Measurements from ENCODE around the gene SPATA2L. TPM values are rescaled to one million over a fixed set of nuclear protein-coding genes. Genes with fewer than 3 reads are reported as not detected.

Gene SPATA2L
- polyA plus RNA-seq, 1 donor (not counting 4 experiments of a cell fraction or from before 2014, with no cell fraction given): 1.7 TPM

DNA sequence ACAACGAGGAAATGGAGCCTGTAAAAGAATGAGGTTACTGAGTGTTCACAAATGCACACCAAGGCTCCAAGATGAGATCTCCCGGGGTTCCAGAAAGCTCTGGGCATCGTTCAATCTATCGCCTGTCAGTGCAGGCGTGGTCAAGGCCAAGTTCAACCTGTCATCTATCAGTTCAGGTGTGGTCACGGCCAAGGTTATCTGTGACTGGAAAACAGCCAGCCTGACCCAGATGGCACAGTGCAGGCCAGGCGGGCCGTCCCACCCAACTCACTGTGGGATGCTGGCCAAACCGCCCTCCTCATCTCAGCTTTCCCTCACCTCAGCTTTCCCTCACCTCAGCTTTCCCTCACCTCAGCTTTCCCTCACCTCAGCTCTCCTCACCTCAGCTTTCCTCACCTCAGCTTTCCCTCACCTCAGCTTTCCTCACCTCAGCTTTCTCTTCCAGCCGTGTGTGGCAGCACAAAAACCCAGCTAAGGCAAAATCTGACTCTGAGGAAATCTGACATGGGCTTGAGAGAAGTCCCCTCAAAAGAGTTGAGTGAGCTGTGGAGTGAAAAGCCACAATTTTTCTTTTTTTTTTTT is 46.4 kb downstream of the SPATA2L start:
- TF ChIP-seq, protein P1, sequence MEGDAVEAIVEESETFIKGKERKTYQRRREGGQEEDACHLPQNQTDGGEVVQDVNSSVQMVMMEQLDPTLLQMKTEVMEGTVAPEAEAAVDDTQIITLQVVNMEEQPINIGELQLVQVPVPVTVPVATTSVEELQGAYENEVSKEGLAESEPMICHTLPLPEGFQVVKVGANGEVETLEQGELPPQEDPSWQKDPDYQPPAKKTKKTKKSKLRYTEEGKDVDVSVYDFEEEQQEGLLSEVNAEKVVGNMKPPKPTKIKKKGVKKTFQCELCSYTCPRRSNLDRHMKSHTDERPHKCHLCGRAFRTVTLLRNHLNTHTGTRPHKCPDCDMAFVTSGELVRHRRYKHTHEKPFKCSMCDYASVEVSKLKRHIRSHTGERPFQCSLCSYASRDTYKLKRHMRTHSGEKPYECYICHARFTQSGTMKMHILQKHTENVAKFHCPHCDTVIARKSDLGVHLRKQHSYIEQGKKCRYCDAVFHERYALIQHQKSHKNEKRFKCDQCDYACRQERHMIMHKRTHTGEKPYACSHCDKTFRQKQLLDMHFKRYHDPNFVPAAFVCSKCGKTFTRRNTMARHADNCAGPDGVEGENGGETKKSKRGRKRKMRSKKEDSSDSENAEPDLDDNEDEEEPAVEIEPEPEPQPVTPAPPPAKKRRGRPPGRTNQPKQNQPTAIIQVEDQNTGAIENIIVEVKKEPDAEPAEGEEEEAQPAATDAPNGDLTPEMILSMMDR (optimal IDR thresholded peaks at IDR 0.05 in 1 of 3, IDR thresholded peaks at IDR 0.05 in 1 of 3, conservative IDR thresholded peaks at IDR 0.05 in 1 of 3; ENCODE audit: extremely low read depth in 1 of 3, insufficient read depth in 2 of 3, low read length in 3 of 3): no peak
- TF ChIP-seq EZH2 (IDR thresholded peaks at IDR 0.05; ENCODE audit: low read length): no peak
- Histone ChIP-seq H3K9me3 (ENCODE audit: control insufficient read depth, low read depth, low read length) (no peaks in the 10 kb centered on the region), H3K79me2 (ENCODE audit: control insufficient read depth, insufficient read depth, low read length) (peaks cover 70% of the 10 kb centered on the region), H3K9ac (ENCODE audit: control insufficient read depth, extremely low read depth, insufficient read depth, low read length) (no peak overlapping the region), H3K36me3 (ENCODE audit: control insufficient read depth in 2 of 2, extremely low read depth in 1 of 2, insufficient read depth in 2 of 2, low read length in 2 of 2) (peaks cover 12 to 20% of the 10 kb centered on the region in 2 experiments), H3K27me3 (ENCODE audit: control insufficient read depth, extremely low read depth, insufficient read depth, low read length) (no peaks in the 10 kb centered on the region), H3K27ac (ENCODE audit: control insufficient read depth, insufficient read depth, low read length) (no peak overlapping the region), H3K9me1 (ENCODE audit: control insufficient read depth, extremely low read depth, insufficient read depth, low read length) (no peaks in the 10 kb centered on the region), H3K4me3 (ENCODE audit: control insufficient read depth in 2 of 3, extremely low read depth in 1 of 3, insufficient read depth in 2 of 3, low read depth in 1 of 3, low read length in 3 of 3) (no peak overlapping the region), H2AFZ (ENCODE audit: control insufficient read depth, low read length) (no peak overlapping the region), H4K20me1 (ENCODE audit: control insufficient read depth, extremely low read depth, insufficient read depth, low read length) (peaks cover 3% of the 10 kb centered on the region), H3K4me1 (ENCODE audit: control insufficient read depth, extremely low read depth, insufficient read depth, low read length) (peaks cover 13% of the 10 kb centered on the region), H3K4me2 (ENCODE audit: control insufficient read depth, extremely low read depth, insufficient read depth, low read depth, low read length) (no peak overlapping the region)
- dilution Hi-C loops (cut with MboI; ENCODE audit: extremely low pct_ligation_motif_present, low sequenced_read_pairs): no loop called here
- no peak for FAIRE-seq
- DNase-seq (ENCODE audit: low read depth, low spot score): no peak

DNA sequence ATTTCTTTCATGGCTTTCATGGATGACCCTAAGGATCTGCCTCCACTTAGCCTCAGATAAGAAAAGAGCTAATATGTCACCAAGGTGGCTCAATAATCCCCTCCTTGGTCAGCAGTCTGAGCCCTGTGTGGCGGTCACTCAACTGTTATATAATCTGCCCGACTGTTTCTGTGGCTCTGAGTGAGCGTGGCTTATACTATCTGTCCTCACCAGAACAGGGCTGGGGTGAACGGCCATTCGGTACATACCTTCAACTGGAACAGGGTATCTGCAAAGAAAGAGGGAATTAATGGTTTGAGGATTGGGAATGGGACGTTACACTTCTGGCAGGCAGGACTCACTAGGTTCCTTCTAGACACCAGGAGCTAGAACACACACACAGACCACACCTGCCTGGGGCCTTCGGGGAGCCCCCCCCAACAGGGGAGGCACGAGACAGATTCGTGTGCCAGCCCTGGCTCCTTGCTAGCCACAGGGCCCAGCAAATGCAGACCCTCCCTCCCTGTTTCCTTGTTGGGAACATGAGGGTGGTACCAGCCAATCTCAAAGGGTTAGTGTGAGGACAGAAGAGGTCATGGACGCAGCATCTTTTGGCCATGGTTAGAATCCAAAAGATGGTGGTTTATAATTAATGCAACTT is 47.7 kb downstream of the SPATA2L start:
- Histone ChIP-seq H3K9me1 (ENCODE audit: control insufficient read depth, extremely low read depth, insufficient read depth, low read length) (no peaks in the 10 kb centered on the region), H3K4me1 (ENCODE audit: control insufficient read depth, extremely low read depth, insufficient read depth, low read length) (peaks cover 10% of the 10 kb centered on the region), H3K27ac (ENCODE audit: control insufficient read depth, insufficient read depth, low read length) (no peak overlapping the region), H3K4me3 (ENCODE audit: control insufficient read depth in 2 of 3, extremely low read depth in 1 of 3, insufficient read depth in 2 of 3, low read depth in 1 of 3, low read length in 3 of 3) (no peak overlapping the region), H3K36me3 (ENCODE audit: control insufficient read depth in 2 of 2, extremely low read depth in 1 of 2, insufficient read depth in 2 of 2, low read length in 2 of 2) (peaks cover 12 to 14% of the 10 kb centered on the region in 2 experiments), H4K20me1 (ENCODE audit: control insufficient read depth, extremely low read depth, insufficient read depth, low read length) (peaks cover 3% of the 10 kb centered on the region), H3K79me2 (ENCODE audit: control insufficient read depth, insufficient read depth, low read length) (peaks cover 57% of the 10 kb centered on the region), H3K27me3 (ENCODE audit: control insufficient read depth, extremely low read depth, insufficient read depth, low read length) (no peaks in the 10 kb centered on the region), H3K9me3 (ENCODE audit: control insufficient read depth, low read depth, low read length) (no peaks in the 10 kb centered on the region), H2AFZ (ENCODE audit: control insufficient read depth, low read length) (no peak overlapping the region), H3K9ac (ENCODE audit: control insufficient read depth, extremely low read depth, insufficient read depth, low read length) (no peak overlapping the region), H3K4me2 (ENCODE audit: control insufficient read depth, extremely low read depth, insufficient read depth, low read depth, low read length) (no peak overlapping the region)
- no peak for FAIRE-seq
- TF ChIP-seq, protein P1 (optimal IDR thresholded peaks at IDR 0.05 in 1 of 3, IDR thresholded peaks at IDR 0.05 in 1 of 3, conservative IDR thresholded peaks at IDR 0.05 in 1 of 3; ENCODE audit: extremely low read depth in 1 of 3, insufficient read depth in 2 of 3, low read length in 3 of 3): no peak
- TF ChIP-seq EZH2 (IDR thresholded peaks at IDR 0.05; ENCODE audit: low read length): no peak
- no peak for DNase-seq (ENCODE audit: low read depth, low spot score)
- dilution Hi-C loops (cut with MboI; ENCODE audit: extremely low pct_ligation_motif_present, low sequenced_read_pairs): no loop called here
